IMR-90 (cell line): ENCODE data around the gene SLC26A4. TPM values are rescaled to one million over a fixed set of nuclear protein-coding genes. Genes with fewer than 3 reads are reported as not detected.

Experiments
- ATAC-seq: fragments of 200-7000 bp; cut with Tn5 transposase; 2 replicates; pipeline ENCODE4 v1.9.1; 2020; ENCODE audit warnings: low read depth, mild to moderate bottlenecking, moderate library complexity
- BruUV-seq: library from RNA; stranded (reverse); fragments of 400-500 nt; replicated peaks from 2 replicates; lab custom pipeline; 2021; lab: Mats Ljungman, UMichigan
- CTCF ChIA-PET: fragments of 300-600 bp; formaldehyde crosslinking; extraction: SDS; loops from one replicate; lab custom pipeline; 2021; ENCODE audit warnings: antibody characterized with exemption; lab: Yijun Ruan, JAX
- POLR2A ChIA-PET: fragments of 300-600 bp; sonication (Branson Sonifier 250); formaldehyde crosslinking; loops from one replicate; lab custom pipeline; 2022; ENCODE audit warnings: antibody characterized with exemption; ENCODE audit not compliant: unreplicated experiment; lab: Charles Lee
- DNase-seq: peaks from one replicate; pipeline ENCODE4 v3.0.0; 2013
- H2AFZ ChIP-seq: replicated peaks from 2 replicates; pipeline ENCODE3; 2013; ENCODE audit warnings: low read length, mild to moderate bottlenecking; ENCODE audit not compliant: poor library complexity
- H2AK5ac ChIP-seq: 2 replicates; pipeline ENCODE4 v1.6.1; 2013; ENCODE audit warnings: low read depth, low read length, inconsistent platforms
- H2AK9ac ChIP-seq: replicated peaks from 2 replicates; pipeline ENCODE3; 2013; ENCODE audit warnings: mild to moderate bottlenecking, low read depth, low read length, moderate library complexity; ENCODE audit not compliant: poor library complexity
- H2BK120ac ChIP-seq: 2 replicates; pipeline ENCODE4 v1.6.1; 2013; ENCODE audit warnings: low read depth, low read length, inconsistent platforms
- H2BK15ac ChIP-seq: 3 replicates; pipeline ENCODE4 v1.6.1; 2013; ENCODE audit warnings: low read depth, low read length, inconsistent platforms
- H2BK20ac ChIP-seq: 2 replicates; pipeline ENCODE4 v1.6.1; 2013; ENCODE audit warnings: low read depth, mild to moderate bottlenecking, inconsistent platforms, low read length, moderate library complexity
- H2BK5ac ChIP-seq: 2 replicates; pipeline ENCODE4 v1.6.1; 2013; ENCODE audit warnings: mild to moderate bottlenecking, low read depth, low read length, inconsistent platforms; ENCODE audit not compliant: poor library complexity, severe bottlenecking
- H3K14ac ChIP-seq: replicated peaks from 2 replicates; pipeline ENCODE4 v1.6.1; 2013; ENCODE audit warnings: low read depth, low read length, inconsistent platforms
- H3K18ac ChIP-seq: 2 replicates; pipeline ENCODE4 v1.6.1; 2013; ENCODE audit warnings: low read depth, low read length, control low read depth
- H3K23ac ChIP-seq: 2 replicates; pipeline ENCODE4 v1.6.1; 2013; ENCODE audit warnings: low read depth, low read length, inconsistent platforms
- H3K27ac ChIP-seq: 2 replicates; pipeline ENCODE4 v1.5.1; 2013; ENCODE audit warnings: mild to moderate bottlenecking, control low read depth, low read length; ENCODE audit not compliant: insufficient read depth
- H3K27me3 ChIP-seq: 2 replicates; pipeline ENCODE4 v1.6.1; 2013; ENCODE audit warnings: low read length; ENCODE audit not compliant: control insufficient read depth, insufficient read depth
- H3K36me3 ChIP-seq: 2 replicates; pipeline ENCODE4 v1.6.1; 2013; ENCODE audit warnings: low read length, mixed read lengths; ENCODE audit not compliant: control insufficient read depth, insufficient read depth
- H3K4ac ChIP-seq: 2 replicates; pipeline ENCODE4 v1.6.1; 2013; ENCODE audit warnings: low read depth, low read length, inconsistent platforms
- H3K4me1 ChIP-seq: 2 replicates; pipeline ENCODE4 v1.6.1; 2013; ENCODE audit warnings: low read length, mixed read lengths; ENCODE audit not compliant: control insufficient read depth, insufficient read depth
- H3K4me2 ChIP-seq: 2 replicates; pipeline ENCODE4 v1.6.1; 2013; ENCODE audit warnings: low read depth, mild to moderate bottlenecking, control low read depth, low read length, moderate library complexity
- H3K4me3 ChIP-seq: 2 replicates; pipeline ENCODE4 v1.5.1; 2013; ENCODE audit warnings: low read depth, mild to moderate bottlenecking, control low read depth, low read length, moderate library complexity; ENCODE audit not compliant: insufficient read depth
- H3K56ac ChIP-seq: 2 replicates; pipeline ENCODE4 v1.6.1; 2013; ENCODE audit warnings: low read length, inconsistent platforms; ENCODE audit not compliant: insufficient read depth; ENCODE audit errors: extremely low read depth
- H3K79me1 ChIP-seq, 2 experiments: 2 replicates each; pipeline ENCODE4 v1.6.1; 2013; ENCODE audit warnings: low read length in 2 of 2, inconsistent platforms in 1 of 2, low read depth in 1 of 2
- H3K9ac ChIP-seq: 2 replicates; pipeline ENCODE4 v1.6.1; 2013; ENCODE audit warnings: low read depth, low read length, control low read depth
- H3K9me1 ChIP-seq: 2 replicates; pipeline ENCODE4 v1.6.1; 2013; ENCODE audit warnings: low read length, inconsistent platforms; ENCODE audit not compliant: insufficient read depth
- H3K9me3 ChIP-seq: 2 replicates; pipeline ENCODE4 v1.6.1; 2013; ENCODE audit warnings: low read length; ENCODE audit not compliant: control insufficient read depth, insufficient read depth
- H4K20me1 ChIP-seq: 2 replicates; pipeline ENCODE4 v1.6.1; 2013; ENCODE audit warnings: low read length, inconsistent platforms; ENCODE audit not compliant: insufficient read depth
- H4K5ac ChIP-seq: 2 replicates; pipeline ENCODE4 v1.6.1; 2013; ENCODE audit warnings: mild to moderate bottlenecking, low read depth, low read length, control low read depth
- H4K8ac ChIP-seq, 2 experiments: 2 replicates each; pipeline ENCODE4 v1.6.1; 2013; ENCODE audit warnings: low read depth in 2 of 2, low read length in 2 of 2, control low read depth in 1 of 2, inconsistent platforms in 1 of 2
- H4K91ac ChIP-seq: 2 replicates; pipeline ENCODE4 v1.6.1; 2013; ENCODE audit warnings: low read depth, low read length, inconsistent platforms; ENCODE audit not compliant: insufficient read depth
- FOS ChIP-seq: fragments of 150-350 bp; IDR thresholded peaks from 2 replicates; pipeline ENCODE4 v1.6.1; 2016; ENCODE audit warnings: low read depth, low read length
- RCOR1 ChIP-seq: IDR thresholded peaks from 2 replicates; pipeline ENCODE4 v1.6.1; 2012; ENCODE audit warnings: mild to moderate bottlenecking, low read length, improper control_type of control experiment; ENCODE audit not compliant: insufficient replicate concordance
- WGBS, 2 experiments: methylation state at CpG; one replicate each; pipeline versions ENCODE4 v1.1.5 to v1.1.7; 2013; ENCODE audit warnings: missing lambda C conversion rate in 2 of 2; ENCODE audit not compliant: insufficient read length in 1 of 2; ENCODE audit errors: extremely low coverage in 2 of 2; 5-methylcytosine and 5-hydroxymethylcytosine counted together
- dilution Hi-C: fragments of 300-500 bp; cut with HindIII; formaldehyde crosslinking; loops from one replicate; pipeline ENCODE4 v1.14.3; 2018; ENCODE audit warnings: low sequenced_read_pairs; ENCODE audit not compliant: unreplicated experiment
- in situ Hi-C: fragments of 300-500 bp; cut with MboI; formaldehyde crosslinking; loops from 3 replicates; pipeline ENCODE4 v1.14.3; 2019; ENCODE audit warnings: low sequenced_read_pairs, inconsistent platforms, mixed read lengths
- intact Hi-C: fragments of 100-400 bp; cut with micrococcal nuclease; formaldehyde crosslinking; loops from 2 replicates; pipeline ENCODE4 v1.10.0; 2022
- polyA plus RNA-seq, 3 experiments: library from polyadenylated mRNA; depleted of rRNA; stranded (reverse); fragments of >200 nt; gene quantifications; 2 replicates each; pipeline ENCODE4 v1.2.3, GENCODE V29; 2012; ENCODE audit warnings: low replicate concordance in 1 of 3
- total RNA-seq: library from RNA; depleted of rRNA; stranded (reverse); fragments of >200 nt; gene quantifications from 2 replicates; pipeline ENCODE4 v1.2.3, GENCODE V29; 2012

Gene SLC26A4
- total and polyA plus RNA-seq, 2 of the 4 experiments (the other 2 are of a cell fraction), result 0.09 to 1.1 TPM

GRCh38 chr7:107692501-107692900, 31.9 kb downstream of the SLC26A4 start:
- dilution Hi-C loops, result no loop called here
- peak; percentile 61 for DNase-seq
- POLR2A ChIA-PET, result no interaction called here

More at GRCh38 chr7:107692501-107692900, 31.9 kb downstream of the SLC26A4 start:
- no peak overlapping the region for H3K14ac ChIP-seq
- no peaks in the 10 kb centered on the region for H4K20me1 ChIP-seq
- intact Hi-C loops (no loop called here), in situ Hi-C loops (no loop called here)
- H3K27me3 ChIP-seq, result no peaks in the 10 kb centered on the region
- H3K18ac ChIP-seq, result no peak overlapping the region; the same call in 1 of the 2 replicates
- H2BK20ac ChIP-seq, result peak overlapping the region; percentile 30; the same call in 1 of the 2 replicates
- no CpG with 5 or more reads among the region's 1 CpG for WGBS, 2 experiments
- no peak overlapping the region for H3K27ac ChIP-seq
- CTCF ChIA-PET, result interaction anchor here (0.6 to 1.0 kb wide), 3 partner anchors 12 to 182 kb away, joined by 3 read pairs; no protein-coding TSS in a partner anchor
- no peak overlapping the region for H2AFZ ChIP-seq
- H3K9me3 ChIP-seq, result no peaks in the 10 kb centered on the region
- H3K56ac ChIP-seq, result no peak overlapping the region
- peak overlapping the region; percentile 11 for H2BK5ac ChIP-seq
- ATAC-seq, result peak; percentile 86
- no peak overlapping the region for H2AK9ac ChIP-seq
- no TSS peak for BruUV-seq
- peaks cover 17% of the 10 kb centered on the region for H3K4me1 ChIP-seq
- H4K5ac ChIP-seq, result no peak overlapping the region
- no peak overlapping the region for H3K23ac ChIP-seq
- H3K9me1 ChIP-seq, result peaks cover 10% of the 10 kb centered on the region
- H3K4me2 ChIP-seq, result peak overlapping the region; percentile 72
- no peak overlapping the region for H2BK120ac ChIP-seq
- H4K8ac ChIP-seq, result peak overlapping the region in 1 of 2 experiments; percentile 30; a peak in 1 of 4 replicates
- no peaks in the 10 kb centered on the region for H3K79me1 ChIP-seq
- no peak for TF ChIP-seq RCOR1
- 0 out of 2 replicates have a peak, but pooled peaks have one; percentile 12 for TF ChIP-seq FOS
- no peaks in the 10 kb centered on the region for H3K36me3 ChIP-seq
- H2AK5ac ChIP-seq, result peak overlapping the region; percentile 32; the same call in 1 of the 2 replicates
- no peak overlapping the region for H3K4me3 ChIP-seq
- no peak overlapping the region for H3K9ac ChIP-seq
- peak overlapping the region; percentile 68; the same call in 1 of the 2 replicates for H3K4ac ChIP-seq
- 0 out of 2 replicates have a peak overlapping the region, but pooled peaks have one; percentile 10 for H4K91ac ChIP-seq
- peak overlapping the region; percentile 63; the same call in 1 of the 3 replicates for H2BK15ac ChIP-seq
